Subcutaneous adipose tissue (tissue), 4 donors: ENCODE results near the gene GPR142. TPM values are rescaled to one million over a fixed set of nuclear protein-coding genes. Genes with fewer than 3 reads are reported as not detected.

ENCODE experiments used
- total RNA-seq, 4 donors: library from RNA; depleted of rRNA; stranded (reverse); fragments of >200 nt; gene quantifications; one replicate each; pipeline ENCODE4 v1.1.0, GENCODE V29; 2016
- TF ChIP-seq, protein P1 (sequence below): fragments of 450-650 bp; IDR thresholded peaks from one replicate; pipeline ENCODE4 v1.5.1; 2016; ENCODE audit warnings: low read depth, mild to moderate bottlenecking, control low read depth, antibody characterized with exemption, moderate library complexity

Gene GPR142
- total RNA-seq, 4 donors from 2014 or later: 0.22 TPM; not detected in 3

DNA sequence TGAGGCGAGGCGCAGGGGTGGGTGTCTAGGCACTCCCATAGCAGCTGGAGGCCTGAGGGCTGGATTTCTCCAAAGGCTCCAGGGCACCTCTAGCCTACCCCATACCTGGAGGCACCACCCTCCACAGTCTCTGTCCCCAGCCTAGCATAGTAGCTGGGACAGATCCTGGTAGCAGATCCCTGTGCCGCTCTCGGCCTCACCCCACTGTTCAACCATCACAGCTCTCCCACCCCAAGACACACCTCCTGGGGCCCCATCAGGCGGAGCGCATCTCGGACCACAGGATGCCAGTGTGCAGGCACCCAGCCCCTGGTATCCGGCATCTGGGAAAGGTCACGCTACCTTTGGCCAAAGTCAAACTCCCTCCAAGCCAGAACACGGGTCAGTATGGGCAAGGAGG is 12.7 kb upstream of the GPR142 start:
- TF ChIP-seq, protein P1, sequence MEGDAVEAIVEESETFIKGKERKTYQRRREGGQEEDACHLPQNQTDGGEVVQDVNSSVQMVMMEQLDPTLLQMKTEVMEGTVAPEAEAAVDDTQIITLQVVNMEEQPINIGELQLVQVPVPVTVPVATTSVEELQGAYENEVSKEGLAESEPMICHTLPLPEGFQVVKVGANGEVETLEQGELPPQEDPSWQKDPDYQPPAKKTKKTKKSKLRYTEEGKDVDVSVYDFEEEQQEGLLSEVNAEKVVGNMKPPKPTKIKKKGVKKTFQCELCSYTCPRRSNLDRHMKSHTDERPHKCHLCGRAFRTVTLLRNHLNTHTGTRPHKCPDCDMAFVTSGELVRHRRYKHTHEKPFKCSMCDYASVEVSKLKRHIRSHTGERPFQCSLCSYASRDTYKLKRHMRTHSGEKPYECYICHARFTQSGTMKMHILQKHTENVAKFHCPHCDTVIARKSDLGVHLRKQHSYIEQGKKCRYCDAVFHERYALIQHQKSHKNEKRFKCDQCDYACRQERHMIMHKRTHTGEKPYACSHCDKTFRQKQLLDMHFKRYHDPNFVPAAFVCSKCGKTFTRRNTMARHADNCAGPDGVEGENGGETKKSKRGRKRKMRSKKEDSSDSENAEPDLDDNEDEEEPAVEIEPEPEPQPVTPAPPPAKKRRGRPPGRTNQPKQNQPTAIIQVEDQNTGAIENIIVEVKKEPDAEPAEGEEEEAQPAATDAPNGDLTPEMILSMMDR: no peak

DNA sequence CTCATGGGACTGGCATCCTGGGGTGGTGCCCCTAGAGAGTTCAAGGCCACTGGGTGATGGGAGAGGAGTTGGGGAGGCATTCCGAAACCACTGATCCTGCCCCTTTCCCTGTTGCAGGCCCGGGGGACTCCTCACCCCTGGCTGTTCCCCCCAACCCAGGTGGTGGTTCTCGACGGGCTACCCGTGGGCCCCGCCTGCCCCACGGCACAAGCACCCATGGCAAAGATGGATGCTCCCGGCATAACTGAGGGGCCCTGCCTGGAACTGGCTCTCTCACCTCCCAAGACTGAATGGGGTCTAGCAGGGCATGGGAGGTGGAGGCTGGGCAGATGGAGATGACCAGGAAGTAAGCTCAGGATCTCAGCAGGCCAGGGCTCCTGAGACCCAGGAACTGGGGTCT is 12.2 kb upstream of the GPR142 start:
- TF ChIP-seq, protein P1: no peak

DNA sequence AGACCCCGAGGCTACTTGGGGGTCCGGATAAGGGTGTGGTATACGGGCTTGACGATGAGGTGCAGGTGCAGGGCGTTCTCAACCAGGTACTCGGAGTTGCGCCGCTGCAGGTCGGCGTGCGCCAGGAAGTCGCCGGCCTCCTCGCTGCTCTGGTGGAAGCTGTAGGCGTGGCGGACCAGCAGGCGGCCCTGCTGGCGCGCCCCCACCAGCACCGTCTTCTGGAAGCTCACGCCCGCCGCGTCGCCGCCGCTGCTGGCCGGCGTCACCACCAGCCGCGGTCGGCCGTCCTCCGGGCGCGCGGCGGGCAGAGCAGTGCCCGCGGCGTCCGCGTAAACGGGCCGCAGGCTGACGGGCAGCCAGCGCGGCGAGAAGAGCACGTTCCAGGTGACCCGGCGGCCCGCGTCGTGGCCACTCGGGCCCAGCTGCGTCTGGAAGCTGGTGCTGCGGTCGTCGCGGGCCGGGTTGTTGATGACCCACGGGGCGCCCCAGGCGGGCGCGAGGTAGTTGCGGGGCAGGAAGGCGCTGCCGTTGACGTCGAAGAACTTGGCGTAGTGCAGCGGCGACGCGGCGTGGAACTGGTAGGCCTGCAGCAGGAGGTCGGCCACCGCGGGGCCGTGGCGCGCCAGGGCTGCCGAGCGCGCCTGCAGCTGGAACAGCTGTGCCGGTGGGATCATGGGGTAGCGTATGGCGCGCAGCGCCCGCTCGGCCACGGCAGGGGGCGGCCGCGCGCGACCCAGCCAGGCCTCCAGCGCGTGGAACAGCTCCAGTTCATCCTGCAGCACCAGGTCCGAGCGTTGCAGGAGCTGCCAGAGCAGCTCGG is 10.4 kb upstream of the GPR142 start:
- TF ChIP-seq, protein P1: no peak

DNA sequence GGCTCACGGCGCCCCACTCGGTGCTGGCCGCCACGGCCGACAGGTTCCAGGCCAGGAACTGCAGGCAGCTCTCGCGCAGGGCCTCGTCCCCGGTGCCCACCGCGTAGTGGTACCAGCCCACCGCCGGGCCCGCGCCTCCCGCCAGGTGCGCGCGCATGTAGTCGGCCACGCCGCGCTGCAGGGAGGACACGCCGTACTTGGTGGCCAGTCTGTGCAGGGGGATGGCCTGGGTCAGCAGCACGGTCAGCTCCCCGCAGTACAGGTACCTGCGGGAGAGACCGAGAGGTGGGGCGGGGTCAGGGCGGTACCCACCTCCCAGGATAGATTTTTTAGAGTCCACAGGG is 9.9 kb upstream of the GPR142 start:
- TF ChIP-seq, protein P1: no peak

DNA sequence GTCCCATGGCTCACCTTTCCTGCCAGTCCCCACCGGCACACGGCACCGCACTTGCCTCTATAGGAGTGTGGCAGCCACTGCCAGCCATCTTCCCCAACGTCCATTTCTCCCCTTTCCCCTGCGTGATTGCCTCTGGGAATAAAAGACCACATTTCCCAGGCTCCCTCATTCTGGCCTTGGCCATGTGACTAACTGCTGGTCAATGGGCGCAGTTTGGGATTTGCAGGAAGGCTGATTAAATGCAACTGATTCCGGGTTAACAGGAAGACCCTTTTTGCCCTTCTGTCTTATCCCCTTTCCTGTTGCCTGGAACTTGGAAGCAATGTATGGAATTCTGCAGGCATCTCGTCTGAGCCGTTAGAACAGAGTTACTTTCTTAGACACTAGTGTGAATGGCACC is 8.6 kb upstream of the GPR142 start:
- TF ChIP-seq, protein P1: no peak

DNA sequence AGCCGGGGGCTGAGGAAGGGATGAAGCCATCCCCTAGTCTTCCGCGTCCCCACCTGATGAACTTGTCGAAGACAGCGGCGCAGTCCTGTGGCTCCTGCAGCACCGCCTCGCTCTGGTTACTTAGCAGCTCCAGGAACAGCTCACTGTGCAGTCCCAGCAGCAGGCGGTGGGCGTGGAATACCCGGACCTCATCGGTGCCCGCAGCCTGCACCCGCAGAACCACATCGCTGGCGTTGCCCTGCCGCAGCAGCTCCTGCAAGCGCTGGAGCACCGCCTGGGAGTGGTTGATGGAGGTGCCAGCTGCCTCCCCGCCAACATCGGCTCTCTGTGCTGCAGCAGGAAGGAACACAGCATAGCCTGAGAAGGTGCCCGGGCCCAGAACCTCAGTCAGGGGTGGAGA is 7.4 kb upstream of the GPR142 start:
- TF ChIP-seq, protein P1: no peak

DNA sequence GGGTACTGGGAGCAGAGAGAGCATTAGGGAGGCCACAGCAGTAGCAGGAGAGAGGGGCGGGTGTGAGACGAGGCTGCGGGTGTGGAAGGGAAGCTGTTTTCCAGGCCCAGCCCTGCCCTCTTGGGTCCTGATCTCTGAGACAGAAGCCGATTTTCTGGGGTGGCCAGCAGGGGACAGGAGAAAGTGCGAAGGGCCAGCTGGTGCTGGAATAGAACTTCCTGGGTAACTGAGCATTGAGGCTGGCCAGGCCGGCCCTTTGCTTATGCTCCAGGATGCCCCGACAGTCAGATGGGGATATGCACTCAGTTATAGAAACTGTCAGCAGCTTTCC is 6.4 kb upstream of the GPR142 start:
- TF ChIP-seq, protein P1: no peak
